GM11168 (cell line): Measurements from ENCODE around the gene AMIGO2.
"Not testable (repeated sequence)": the region's sequence is repeated elsewhere in the genome, so short reads cannot be mapped to it uniquely, and the experiment has no call there.

Experiments
- in situ Hi-C: fragments of 300-500 bp; cut with MboI; formaldehyde crosslinking; loops from one replicate; pipeline ENCODE4 v1.12.0; 2022; ENCODE audit warnings: low sequenced_read_pairs; ENCODE audit not compliant: unreplicated experiment

AMIGO2 gene

GRCh38 chr12:47075192-47076084 is 4.3 kb downstream of the AMIGO2 start:
- in situ Hi-C loops, result no loop called here

GRCh38 chr12:47074757-47075156 is 5.0 kb downstream of the AMIGO2 start:
- in situ Hi-C loops, result no loop called here

DNA sequence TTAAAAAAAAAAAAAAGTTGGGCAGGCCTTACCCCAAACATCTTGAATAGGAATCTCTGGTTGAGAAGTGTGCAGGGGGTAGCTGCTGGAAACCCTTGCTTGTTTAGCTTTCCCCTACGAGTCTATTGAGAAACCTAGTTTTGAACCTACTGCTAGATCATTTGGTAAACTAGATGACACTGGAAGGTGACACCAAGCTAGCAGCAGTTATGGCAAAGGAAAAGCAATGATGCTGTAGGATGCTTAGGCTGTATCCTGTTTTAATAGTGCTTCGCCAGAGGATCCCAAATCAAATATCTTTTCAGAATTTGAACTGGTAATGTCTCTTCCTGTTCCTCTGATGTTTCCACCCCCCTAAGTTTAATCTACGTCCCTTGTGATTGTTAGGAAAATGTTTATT is 5.8 kb downstream of the AMIGO2 start:
- in situ Hi-C loops, result no loop called here

DNA sequence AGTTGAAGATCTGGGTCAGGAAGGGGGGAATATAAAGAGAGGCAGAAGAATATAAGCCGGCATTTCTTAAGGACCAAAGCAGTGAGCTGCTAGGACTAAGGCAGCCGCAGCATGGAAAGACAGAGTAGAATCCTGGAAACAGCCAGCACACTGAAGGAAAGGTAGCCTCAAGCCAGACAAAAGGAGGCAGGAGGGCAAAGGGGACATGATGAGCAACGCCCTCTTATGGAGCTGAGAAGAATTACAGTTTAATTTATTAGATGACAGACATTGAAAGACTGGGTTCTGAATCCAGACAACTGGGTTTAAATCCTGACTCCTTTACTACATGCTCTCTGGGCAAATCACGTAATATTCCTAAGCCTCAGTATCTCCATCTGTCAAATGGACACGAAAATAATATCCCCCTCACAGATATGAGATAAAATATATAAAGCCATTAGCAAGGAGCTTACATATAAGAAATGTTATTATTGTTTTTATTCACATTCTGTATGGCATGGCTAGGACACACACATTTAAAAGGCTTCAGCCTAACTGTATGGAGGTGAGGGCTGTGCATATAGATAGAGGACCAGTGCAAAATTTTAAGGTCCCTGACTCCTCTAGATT is 8.4 kb downstream of the AMIGO2 start:
- in situ Hi-C loops, result no loop called here

GRCh38 chr12:47070310-47070709 is 9.4 kb downstream of the AMIGO2 start:
- in situ Hi-C loops, result no loop called here

DNA sequence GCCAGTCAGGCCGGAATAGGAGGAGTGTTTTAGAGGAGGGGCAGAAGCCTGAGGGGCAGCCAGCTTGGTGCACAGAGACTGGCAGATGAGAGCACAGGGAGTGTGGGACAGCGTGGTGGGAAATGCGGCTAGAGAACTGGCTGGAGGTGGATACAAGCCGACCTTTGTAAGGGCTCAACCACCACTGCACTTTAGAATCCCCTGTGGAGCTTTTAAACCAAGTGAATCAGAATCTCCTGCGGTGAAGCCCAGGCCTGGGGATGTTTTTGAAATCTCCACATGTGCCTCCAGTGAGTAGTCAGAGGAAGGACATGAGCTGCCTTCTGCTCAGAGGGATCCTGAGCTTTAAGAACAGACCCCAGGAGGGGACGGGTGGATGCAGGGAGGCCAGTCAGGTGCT is 11.2 kb downstream of the AMIGO2 start:
- in situ Hi-C loops, result no loop called here

- in situ Hi-C loops, result no loop called here
Measured at GRCh38 chr12:47067771-47068431, 11.9 kb downstream of the AMIGO2 start.

DNA sequence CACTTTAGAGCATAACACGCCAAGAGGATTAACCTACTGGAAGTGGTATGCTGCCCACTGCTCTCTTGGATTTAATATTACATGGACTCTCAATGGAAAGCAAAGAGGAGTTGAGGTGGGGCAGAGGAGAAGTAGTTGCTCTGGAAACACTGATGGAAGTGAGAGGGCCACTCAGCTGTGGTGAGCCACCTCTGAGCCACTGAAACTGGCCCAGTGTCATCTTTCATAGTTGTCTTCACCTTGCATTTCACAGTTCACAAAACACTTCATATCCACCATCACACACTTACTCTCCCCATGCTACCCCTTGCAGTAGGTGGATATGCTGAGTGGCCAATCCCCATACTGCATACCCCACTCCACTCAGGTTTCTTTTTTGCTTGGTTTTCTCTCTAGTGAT is 12.6 kb downstream of the AMIGO2 start:
- in situ Hi-C loops, result no loop called here

DNA sequence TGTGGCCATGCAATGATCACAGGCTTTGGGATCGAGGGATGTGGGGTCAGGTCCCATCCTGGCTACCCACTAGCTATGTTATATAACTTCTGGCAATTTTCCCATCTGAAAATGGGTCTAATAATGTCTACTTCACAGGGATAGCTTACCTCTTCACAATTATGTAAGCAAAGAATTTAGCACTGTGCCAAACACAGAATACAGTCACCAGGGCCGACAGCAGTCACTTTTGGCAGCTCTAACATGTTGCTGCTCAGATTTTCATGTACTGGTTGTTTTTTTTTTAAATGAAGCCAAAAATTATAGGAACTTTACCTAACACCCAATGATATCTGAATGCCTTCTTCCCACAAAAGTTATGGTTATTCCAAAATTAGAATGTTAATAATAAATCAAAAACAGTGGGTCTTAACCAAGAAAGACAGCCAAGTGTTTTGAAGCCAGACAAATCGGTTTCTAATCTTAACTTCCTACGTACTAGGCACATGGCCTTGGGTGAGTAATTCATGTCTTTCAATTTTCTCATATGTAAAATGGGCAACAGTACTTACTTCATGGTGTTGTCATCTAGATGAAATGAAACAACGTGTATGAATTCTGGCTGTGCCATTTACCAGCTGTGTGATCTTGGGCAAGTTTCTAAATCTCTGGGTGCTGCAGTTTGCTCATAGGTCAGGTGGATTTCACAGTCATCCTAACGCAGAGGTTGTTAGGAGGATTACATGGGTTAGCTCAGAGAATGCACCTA is 13.3 kb downstream of the AMIGO2 start:
- in situ Hi-C loops, result no loop called here

DNA sequence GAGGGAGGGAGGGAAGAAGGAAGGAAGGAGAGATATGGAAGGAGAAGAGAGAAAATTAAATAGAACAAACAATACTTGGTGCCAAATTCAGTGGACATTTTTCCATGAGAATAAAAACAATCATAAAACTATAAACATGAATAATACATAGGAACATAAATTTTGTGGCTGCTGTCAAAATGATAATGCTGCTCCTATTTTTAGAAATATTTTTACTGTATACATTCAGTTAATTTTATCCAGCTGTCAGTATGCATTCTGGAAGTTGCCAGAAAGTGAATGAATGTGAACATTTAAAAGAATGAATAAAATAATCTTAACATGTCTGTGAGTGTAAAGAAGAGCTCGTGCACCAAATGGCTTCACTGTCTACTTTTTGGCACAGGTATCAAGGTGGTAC is 14.2 kb downstream of the AMIGO2 start:
- in situ Hi-C loops, result no loop called here

DNA sequence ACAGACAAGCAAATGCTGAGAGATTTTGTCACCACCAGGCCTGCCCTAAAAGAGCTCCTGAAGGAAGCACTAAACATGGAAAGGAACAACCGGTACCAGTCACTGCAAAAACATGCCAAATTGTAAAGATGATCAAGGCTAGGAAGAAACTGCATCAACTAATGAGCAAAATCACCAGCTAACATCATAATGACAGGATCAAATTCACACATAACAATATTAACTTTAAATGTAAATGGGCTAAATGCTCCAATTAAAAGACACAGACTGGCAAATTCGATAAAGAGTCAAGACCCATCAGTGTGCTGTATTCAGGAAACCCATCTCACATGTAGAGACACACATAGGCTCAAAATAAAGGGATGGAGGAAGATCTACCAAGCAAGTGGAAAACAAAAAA is 21.1 kb downstream of the AMIGO2 start:
- in situ Hi-C loops, result not testable (repeated sequence)

- in situ Hi-C loops, result not testable (repeated sequence)
Measured at GRCh38 chr12:47056944-47057343, 22.8 kb downstream of the AMIGO2 start.

DNA sequence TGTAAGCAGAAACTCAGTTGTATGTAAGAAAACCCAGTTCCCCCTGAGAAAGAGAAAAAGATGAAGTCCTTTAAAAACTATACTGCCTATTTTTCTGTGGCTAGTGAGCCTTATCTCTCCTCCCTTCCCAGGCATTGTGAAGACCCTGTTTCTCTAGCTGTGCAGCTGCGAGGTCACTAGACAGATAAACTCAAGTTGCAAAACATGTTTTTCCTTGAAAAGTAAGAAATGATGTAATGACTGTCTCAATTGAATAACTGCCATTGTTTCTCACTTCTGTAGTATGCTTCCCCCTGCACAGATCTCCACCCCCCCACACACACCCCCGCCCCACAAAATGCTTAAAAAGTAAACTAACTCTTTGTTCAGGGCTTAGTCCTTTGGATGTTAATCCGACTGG is 23.9 kb downstream of the AMIGO2 start:
- in situ Hi-C loops, result not testable (repeated sequence)

- in situ Hi-C loops, result no loop called here
Measured at GRCh38 chr12:47054659-47055058, 25.1 kb downstream of the AMIGO2 start.

DNA sequence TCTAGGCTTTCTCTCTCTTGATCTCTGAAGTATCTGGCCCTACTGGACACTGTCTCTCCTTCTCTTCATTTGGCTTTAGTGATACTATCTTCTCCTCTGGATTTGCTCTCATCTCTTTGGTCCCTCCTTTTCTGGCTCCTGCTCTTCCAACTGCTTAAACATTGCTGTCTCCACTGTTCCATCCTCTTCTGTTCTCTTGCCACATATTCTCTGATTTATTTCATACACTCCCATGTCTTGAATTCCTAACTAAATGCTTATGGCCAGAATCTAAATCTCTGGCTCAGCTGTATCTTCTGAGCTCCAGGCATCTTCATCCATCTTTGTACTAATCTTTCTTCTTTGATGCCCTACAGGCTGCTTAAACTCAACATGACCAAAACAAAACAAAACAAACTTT is 25.8 kb downstream of the AMIGO2 start:
- in situ Hi-C loops, result no loop called here

GRCh38 chr12:47052274-47052673 is 27.5 kb downstream of the AMIGO2 start:
- in situ Hi-C loops, result no loop called here

DNA sequence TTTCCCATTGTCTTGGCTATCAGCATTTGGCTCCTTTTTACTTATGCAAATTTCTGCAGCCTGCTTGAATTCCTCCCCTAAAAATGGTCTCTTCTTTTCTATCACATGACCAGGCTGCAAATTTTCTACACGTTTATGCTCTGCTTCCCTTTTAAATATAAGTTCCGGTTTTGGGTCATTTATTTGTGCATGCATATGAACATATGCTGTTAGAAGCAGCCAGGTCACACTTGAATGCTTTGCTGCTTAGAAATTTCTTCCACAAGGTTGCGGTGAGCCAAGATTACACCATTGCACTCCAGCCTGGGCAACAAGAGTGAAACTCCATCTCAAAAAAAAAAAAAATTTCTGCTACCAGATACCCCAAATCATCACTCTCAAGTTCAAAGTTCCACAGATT is 28.5 kb downstream of the AMIGO2 start:
- in situ Hi-C loops, result not testable (repeated sequence)

DNA sequence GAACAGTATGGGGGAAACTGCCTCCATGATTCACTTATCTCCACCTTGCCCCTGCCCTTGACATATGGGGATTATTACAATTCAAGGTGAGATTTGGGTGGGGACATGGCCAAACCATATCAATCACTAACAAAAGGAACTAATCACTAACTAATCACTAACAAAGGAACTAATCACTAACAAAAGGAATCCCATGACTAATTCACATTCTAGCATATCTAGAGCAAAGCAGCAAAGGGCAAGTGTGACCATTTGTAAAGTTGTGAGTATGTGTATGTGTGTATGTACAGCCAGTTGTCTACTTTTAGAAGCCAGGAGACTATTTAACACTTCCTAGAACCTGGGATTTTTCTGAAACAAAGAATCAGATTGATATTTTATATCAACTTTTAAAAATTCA is 31.2 kb downstream of the AMIGO2 start:
- in situ Hi-C loops, result no loop called here

- in situ Hi-C loops, result no loop called here
Measured at GRCh38 chr12:47041327-47041726, 38.4 kb downstream of the AMIGO2 start.

- in situ Hi-C loops, result no loop called here
Measured at GRCh38 chr12:47039756-47040155, 40.0 kb downstream of the AMIGO2 start.

DNA sequence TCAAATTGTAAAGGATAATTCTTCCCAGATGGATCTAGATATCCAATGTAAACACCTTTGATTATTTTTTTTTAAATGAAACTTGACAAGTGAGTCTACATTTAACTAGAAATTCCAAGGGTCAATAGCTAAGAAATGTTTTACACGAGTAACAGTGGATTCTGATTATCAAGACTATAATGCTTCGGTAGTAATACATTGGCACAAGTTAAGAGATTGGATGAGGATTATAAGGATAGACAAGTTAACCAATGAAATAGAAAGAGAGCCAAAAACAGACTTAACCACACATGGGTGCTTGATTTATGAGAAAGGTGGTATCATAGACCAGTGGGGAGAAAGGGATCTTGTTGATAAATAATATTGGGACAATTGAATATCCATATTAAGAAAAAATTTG is 40.7 kb downstream of the AMIGO2 start:
- in situ Hi-C loops, result no loop called here
